GM10266 (cell line): ENCODE results near the gene GRM5.

Experiments
- DNase-seq: peaks from one replicate; pipeline ENCODE4 v3.0.0; 2012; ENCODE audit errors: extremely low spot score
- TF ChIP-seq, protein P1 (sequence below): IDR thresholded peaks from 2 replicates; pipeline ENCODE4 v1.5.1; 2012; ENCODE audit warnings: mild to moderate bottlenecking, low read depth; ENCODE audit not compliant: control insufficient read depth, insufficient read depth; ENCODE audit errors: missing control alignments

The GRM5 gene

DNA sequence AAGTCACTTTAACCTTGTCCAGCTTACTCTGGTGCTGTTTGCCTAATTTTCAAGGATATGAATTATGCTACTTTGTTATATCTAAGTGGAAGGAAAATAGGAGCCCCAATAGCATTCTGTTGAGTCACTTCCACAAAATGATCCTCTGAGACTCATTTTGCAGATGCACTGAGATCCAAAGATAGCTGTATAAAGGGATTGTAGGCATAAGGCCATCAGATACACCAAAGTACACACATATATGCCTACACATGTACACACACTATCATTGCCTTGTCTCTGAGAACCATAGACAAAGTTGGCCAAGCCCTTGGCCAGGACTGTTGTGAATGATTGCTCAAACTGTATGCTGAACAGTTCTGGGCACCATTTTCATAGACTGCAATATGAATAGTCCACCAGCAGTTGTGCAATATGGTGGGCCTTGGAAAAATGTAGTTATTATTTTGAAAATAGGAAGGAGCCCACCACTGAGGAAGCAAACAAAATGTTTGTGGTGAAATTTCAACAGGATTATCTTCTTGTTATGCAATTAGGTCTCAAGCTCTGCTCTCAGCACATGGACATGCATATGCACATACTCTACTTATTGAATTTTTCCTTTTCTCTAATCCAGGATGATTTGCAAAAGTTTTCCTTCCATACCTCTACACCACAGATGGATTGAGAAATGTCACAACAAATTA, 542.3 kb downstream of the GRM5 start:
- TF ChIP-seq, protein P1, sequence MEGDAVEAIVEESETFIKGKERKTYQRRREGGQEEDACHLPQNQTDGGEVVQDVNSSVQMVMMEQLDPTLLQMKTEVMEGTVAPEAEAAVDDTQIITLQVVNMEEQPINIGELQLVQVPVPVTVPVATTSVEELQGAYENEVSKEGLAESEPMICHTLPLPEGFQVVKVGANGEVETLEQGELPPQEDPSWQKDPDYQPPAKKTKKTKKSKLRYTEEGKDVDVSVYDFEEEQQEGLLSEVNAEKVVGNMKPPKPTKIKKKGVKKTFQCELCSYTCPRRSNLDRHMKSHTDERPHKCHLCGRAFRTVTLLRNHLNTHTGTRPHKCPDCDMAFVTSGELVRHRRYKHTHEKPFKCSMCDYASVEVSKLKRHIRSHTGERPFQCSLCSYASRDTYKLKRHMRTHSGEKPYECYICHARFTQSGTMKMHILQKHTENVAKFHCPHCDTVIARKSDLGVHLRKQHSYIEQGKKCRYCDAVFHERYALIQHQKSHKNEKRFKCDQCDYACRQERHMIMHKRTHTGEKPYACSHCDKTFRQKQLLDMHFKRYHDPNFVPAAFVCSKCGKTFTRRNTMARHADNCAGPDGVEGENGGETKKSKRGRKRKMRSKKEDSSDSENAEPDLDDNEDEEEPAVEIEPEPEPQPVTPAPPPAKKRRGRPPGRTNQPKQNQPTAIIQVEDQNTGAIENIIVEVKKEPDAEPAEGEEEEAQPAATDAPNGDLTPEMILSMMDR, result no peak
- no peak for DNase-seq

DNA sequence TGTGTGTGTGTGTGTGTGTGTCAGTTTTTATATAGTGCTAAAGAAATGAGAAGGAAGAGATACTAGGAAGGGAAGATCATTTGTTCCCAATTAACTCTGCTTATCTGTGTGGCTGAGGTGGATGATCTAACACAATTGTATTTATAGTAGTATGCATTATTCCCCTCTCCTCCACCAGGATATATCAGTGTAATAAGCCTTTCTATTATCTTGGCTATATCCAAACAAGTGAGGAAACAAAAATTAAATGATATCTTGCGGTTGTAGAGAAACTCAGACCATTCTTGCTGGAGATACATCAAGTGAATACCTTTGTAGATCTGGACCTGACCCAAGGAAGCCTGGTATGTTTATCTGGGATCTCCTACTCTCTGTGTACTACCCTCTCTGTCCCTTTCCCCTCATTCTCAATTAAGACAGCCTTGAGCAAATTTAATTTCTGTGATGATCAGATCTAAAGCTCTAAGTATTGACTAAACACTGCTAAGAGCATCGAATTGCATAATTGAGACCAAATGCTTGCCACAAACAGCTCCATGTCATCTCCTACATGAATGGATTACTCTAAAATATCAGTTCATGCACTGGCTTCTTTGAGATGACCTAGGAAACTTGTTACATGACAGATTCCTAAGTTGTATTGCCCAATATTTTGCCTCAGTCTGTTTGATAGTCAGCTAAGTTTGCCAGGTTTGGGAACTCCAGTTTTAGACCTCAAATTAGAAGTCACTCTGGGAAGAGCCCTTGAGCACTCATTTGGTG, 543.0 kb downstream of the GRM5 start:
- TF ChIP-seq, protein P1, result no peak
- DNase-seq, result no peak

DNA sequence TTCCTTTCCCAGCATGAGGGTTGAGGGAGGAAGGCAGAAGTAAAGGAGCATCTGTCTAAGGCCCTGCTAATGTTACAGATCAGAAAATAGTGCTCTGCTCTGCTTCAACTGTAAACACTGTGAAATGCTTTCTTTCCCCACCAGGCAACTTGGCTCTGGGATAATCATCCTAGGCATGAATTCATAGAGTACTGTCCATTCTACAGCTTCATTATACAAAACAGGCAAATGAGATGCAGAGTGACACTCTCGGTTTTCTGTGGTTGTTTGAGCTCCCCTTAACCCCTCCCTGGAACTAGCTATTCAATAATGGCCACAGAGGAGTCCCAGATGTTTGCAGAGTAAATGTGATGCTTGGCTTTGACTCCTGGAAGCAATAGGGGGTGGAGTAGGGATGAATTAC, 544.0 kb downstream of the GRM5 start:
- no peak for DNase-seq
- TF ChIP-seq, protein P1, result no peak

DNA sequence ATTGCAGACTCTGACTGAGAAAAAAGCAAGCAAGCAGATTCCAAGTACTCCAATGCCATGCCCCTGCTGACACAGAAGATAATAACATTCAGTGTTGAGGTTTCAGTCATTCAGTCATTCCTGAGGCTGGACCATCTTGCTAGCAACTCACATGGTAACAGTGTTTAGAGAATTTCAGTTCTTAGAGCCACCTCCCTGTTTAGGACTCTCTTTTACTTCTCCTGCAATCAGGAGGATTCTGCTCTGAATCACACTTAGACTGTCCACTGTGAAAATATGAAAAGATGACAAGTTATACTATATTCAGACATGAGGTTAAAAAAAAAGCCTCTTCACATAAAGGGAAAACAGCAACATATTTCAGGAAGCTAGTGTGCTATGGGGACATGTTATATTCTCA, 544.4 kb downstream of the GRM5 start:
- TF ChIP-seq, protein P1, result no peak
- no peak for DNase-seq

DNA sequence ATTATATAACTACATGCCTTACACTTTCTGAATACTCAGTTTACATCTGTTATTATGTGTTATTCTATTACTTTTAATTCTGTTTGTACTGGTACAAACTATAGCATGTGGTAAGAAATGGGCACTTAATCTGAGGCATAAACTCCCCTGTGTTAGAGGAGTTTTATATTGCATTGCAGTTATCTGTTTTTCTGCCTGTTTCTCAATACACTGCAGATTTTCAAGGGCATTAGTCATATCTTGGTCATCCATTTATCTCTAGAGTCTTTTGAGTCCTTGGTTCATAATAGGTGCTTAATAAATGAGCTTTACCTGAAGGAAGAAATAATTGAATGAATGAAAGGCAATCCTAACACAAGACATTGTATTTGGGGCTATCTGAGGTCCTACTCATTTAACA, 545.4 kb downstream of the GRM5 start:
- no peak for DNase-seq
- TF ChIP-seq, protein P1, result no peak

DNA sequence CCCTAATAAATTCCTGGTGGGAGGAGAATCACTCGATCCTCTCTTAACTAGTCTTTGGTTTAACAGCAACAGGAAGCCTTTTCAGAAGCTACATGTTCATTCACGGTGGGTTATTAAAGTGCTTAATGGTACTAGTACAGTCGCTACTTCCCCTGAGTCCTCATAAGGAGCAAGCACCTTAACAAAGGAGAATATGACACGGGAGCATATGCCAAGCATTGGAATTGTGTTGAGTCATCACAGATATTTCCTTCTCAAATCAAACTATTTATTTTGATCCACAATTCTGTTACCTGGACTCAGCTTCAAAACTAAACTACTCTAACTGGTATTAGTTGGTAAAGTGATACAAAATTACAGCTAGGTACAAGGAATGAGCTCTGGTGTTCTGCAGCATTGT, 550.8 kb downstream of the GRM5 start:
- DNase-seq, result no peak
- TF ChIP-seq, protein P1, result no peak

DNA sequence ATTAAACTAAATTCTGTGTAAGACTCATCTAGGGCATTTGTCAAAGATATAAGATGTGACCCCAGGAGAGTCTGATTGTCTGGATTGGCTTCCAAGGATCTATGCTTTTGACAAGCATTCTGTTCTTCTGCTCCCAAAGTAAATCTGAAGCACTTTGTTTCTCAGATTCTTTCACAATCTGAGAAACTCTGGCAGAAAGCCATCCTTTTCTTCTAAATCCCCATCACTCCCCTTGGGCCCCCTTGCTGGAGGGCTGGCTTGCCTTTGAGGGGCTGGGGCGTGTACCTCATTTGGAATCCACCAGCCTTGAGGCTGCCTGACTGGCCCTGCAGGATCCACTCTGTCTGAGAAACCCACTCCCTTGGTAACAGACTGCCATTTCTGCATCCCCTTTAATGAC, 554.8 kb downstream of the GRM5 start:
- no peak for DNase-seq

More for the DNA sequence above, 554.8 kb downstream of the GRM5 start:
- TF ChIP-seq, protein P1, result no peak
